B cell (primary cell): ENCODE measurements around the gene KRT33B. TPM values are rescaled to one million over a fixed set of nuclear protein-coding genes. Genes with fewer than 3 reads are reported as not detected.

Experiments used
- ATAC-seq: fragments of 200-7000 bp; cut with Tn5 transposase; one replicate; pipeline ENCODE4 v1.10.0; 2021; ENCODE audit warnings: low read depth, mild to moderate bottlenecking, moderate number of reproducible peaks, moderate library complexity
- CTCF ChIA-PET: fragments of 350-600 bp; sonication (Branson Sonifier 250); formaldehyde crosslinking; loops from one replicate; lab custom pipeline; 2021; ENCODE audit warnings: antibody characterized with exemption, inconsistent platforms; lab: Charles Lee
- POLR2A ChIA-PET: fragments of 350-600 bp; sonication (Branson Sonifier 250); formaldehyde crosslinking; loops from one replicate; lab custom pipeline; 2021; ENCODE audit warnings: antibody characterized with exemption; lab: Charles Lee
- DNase-seq: peaks from one replicate; pipeline ENCODE4 v3.0.0; 2013
- H2AFZ ChIP-seq: 2 replicates; pipeline ENCODE4 v1.6.1; 2012; ENCODE audit warnings: mild to moderate bottlenecking, low read depth, low read length; ENCODE audit not compliant: insufficient read depth, poor library complexity, severe bottlenecking
- H3K27ac ChIP-seq, 2 donors: 1 replicate in 1 of 2; 2 replicates in 1 of 2; pipeline ENCODE4 v1.5.1; 2012 to 2013; ENCODE audit warnings: low read length in 2 of 2, mild to moderate bottlenecking in 2 of 2, moderate library complexity in 1 of 2
- H3K27me3 ChIP-seq, 4 experiments: fragments of 200-600 bp in 1 of 4; sonication (generic) in 1 of 4; replicated peaks in 1 of 4; 1 replicate in 2 of 4; 2 replicates in 2 of 4; pipeline versions ENCODE4 v1.6.1 to v1.7.0; 2013 to 2016; ENCODE audit warnings: low read length in 3 of 4, mild to moderate bottlenecking in 2 of 4, mixed read lengths in 1 of 4, moderate library complexity in 1 of 4; ENCODE audit not compliant: insufficient read depth in 4 of 4, control insufficient read depth in 3 of 4; ENCODE audit errors: control extremely low read depth in 1 of 4
- H3K36me3 ChIP-seq, 2 experiments: replicated peaks in 1 of 2; 1 replicate in 1 of 2; 2 replicates in 1 of 2; pipeline versions ENCODE4 v1.6.1 to v1.7.1; 2013; ENCODE audit warnings: low read length in 1 of 2; ENCODE audit not compliant: insufficient read depth in 2 of 2, control insufficient read depth in 1 of 2; ENCODE audit errors: control extremely low read depth in 1 of 2, extremely low read depth in 1 of 2
- H3K4me1 ChIP-seq, 2 donors: fragments of 200-600 bp in 1 of 2; sonication (generic) in 1 of 2; 1 replicate in 1 of 2; 2 replicates in 1 of 2; pipeline versions ENCODE4 v1.5.1 to v1.6.1; 2013 to 2017; ENCODE audit warnings: low read length in 2 of 2; ENCODE audit not compliant: control insufficient read depth in 2 of 2, insufficient read depth in 2 of 2
- H3K4me2 ChIP-seq: replicated peaks from 2 replicates; pipeline ENCODE3; 2012; ENCODE audit warnings: mild to moderate bottlenecking, low read depth, low read length; ENCODE audit not compliant: poor library complexity, severe bottlenecking
- H3K4me3 ChIP-seq, 5 experiments: fragments of 200-600 bp in 1 of 5; sonication (generic) in 1 of 5; 1 replicate in 3 of 5; 2 replicates in 2 of 5; pipeline versions ENCODE4 v1.5.1 to v1.7.0; 2011 to 2016; ENCODE audit warnings: low read length in 4 of 5, mild to moderate bottlenecking in 4 of 5, low read depth in 2 of 5, control low read depth in 1 of 5, moderate library complexity in 1 of 5; ENCODE audit not compliant: insufficient read depth in 1 of 5; ENCODE audit errors: control extremely low read depth in 1 of 5, extremely low read depth in 1 of 5
- H3K79me2 ChIP-seq: fragments of 200-600 bp; sonication (generic); one replicate; pipeline ENCODE4 v1.6.0; 2016; ENCODE audit warnings: low read length; ENCODE audit not compliant: control insufficient read depth, insufficient read depth
- H3K9ac ChIP-seq: fragments of 200-600 bp; sonication (generic); 2 replicates; pipeline ENCODE4 v1.6.1; 2017; ENCODE audit warnings: mild to moderate bottlenecking, low read length, moderate library complexity
- H3K9me3 ChIP-seq, 3 donors: one replicate each; pipeline versions ENCODE4 v1.6.1 to v1.7.1; 2013; ENCODE audit warnings: low read length in 2 of 3; ENCODE audit not compliant: control insufficient read depth in 2 of 3, insufficient read depth in 1 of 3; ENCODE audit errors: control extremely low read depth in 1 of 3
- H4K20me1 ChIP-seq: 2 replicates; pipeline ENCODE4 v1.6.0; 2012; ENCODE audit warnings: mild to moderate bottlenecking, low read length; ENCODE audit not compliant: insufficient read depth, control insufficient read depth, poor library complexity, severe bottlenecking
- H3K27ac Mint-ChIP-seq: one replicate; pipeline ENCODE4 v1.8.0; 2021; ENCODE audit warnings: mixed read lengths
- H3K27me3 Mint-ChIP-seq: one replicate; pipeline ENCODE4 v1.8.0; 2021; ENCODE audit warnings: mixed read lengths
- H3K4me1 Mint-ChIP-seq: one replicate; pipeline ENCODE4 v1.8.0; 2021; ENCODE audit warnings: mixed read lengths
- H3K4me3 Mint-ChIP-seq: one replicate; pipeline ENCODE4 v1.8.0; 2021; ENCODE audit warnings: mixed read lengths
- H3K9me3 Mint-ChIP-seq: one replicate; pipeline ENCODE4 v1.8.0; 2022; ENCODE audit warnings: mixed read lengths; ENCODE audit not compliant: insufficient read depth
- EZH2 ChIP-seq: IDR thresholded peaks from 2 replicates; pipeline ENCODE4 v1.6.1; 2012; ENCODE audit warnings: borderline replicate concordance, low read depth, mild to moderate bottlenecking, moderate library complexity, low read length; ENCODE audit not compliant: insufficient read depth, poor library complexity, severe bottlenecking
- WGBS: methylation state at CpG from one replicate; pipeline ENCODE4 v1.1.5; 2013; ENCODE audit warnings: missing lambda C conversion rate; ENCODE audit not compliant: insufficient coverage; 5-methylcytosine and 5-hydroxymethylcytosine counted together
- intact Hi-C: fragments of 100-400 bp; cut with micrococcal nuclease; formaldehyde crosslinking; loops from one replicate; pipeline ENCODE4 v1.10.0; 2022
- polyA minus RNA-seq: library from RNA; depleted of rRNA, polyadenylated mRNA; stranded (reverse); fragments of >200 nt; gene quantifications from 2 replicates; pipeline ENCODE4 v1.2.3, GENCODE V29; 2012
- polyA plus RNA-seq: library from polyadenylated mRNA; depleted of rRNA; stranded (reverse); fragments of >200 nt; gene quantifications from 2 replicates; pipeline ENCODE4 v1.2.3, GENCODE V29; 2012
- total RNA-seq, 2 donors: library from RNA; stranded (reverse); fragments of 120-200 nt in 1 of 2; gene quantifications; 1 replicate in 1 of 2; 2 replicates in 1 of 2; pipeline versions ENCODE4 v1.2.3 to v1.2.4, GENCODE V29; 2013 to 2022
- TF ChIP-seq, protein P1 (sequence below): fragments of 200-600 bp; IDR thresholded peaks from one replicate; pipeline ENCODE4 v1.8.0; 2022; ENCODE audit warnings: antibody characterized with exemption, mild to moderate bottlenecking

The KRT33B gene
- not detected in 2 replicates for total RNA-seq
- not detected for total RNA-seq (2013)
- polyA plus RNA-seq, result not detected in 2 replicates
- not detected in 2 replicates for polyA minus RNA-seq

DNA sequence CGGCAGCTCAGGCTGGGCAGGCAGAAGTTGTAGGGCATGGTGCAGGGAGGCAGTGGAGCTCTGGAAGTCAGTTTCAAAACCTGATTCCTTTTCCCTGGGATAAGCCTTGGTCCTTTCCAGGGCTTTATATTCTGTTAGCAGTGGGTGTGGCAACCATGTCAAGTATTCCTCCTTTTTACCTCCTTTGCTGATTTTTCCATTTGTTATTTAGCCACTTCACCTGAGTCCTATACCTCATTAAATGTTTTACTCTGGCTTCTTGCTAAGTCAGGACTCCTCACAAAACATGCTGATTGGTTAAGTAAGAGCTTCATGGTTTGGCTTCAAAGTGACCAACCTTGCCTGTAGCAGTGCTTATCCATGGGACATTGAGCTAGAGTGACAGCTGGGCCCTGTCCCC is at the start of gene KRT33B:
Gene KRT33B (minus strand): TSS at position 101 of the 400 bp plus-strand sequence. CDS start 63 bp downstream, at position 38.
- no peak within 1 kb of the TSS for H3K4me3 Mint-ChIP-seq
- DNase-seq, result no peak
- Histone ChIP-seq H3K4me3 (no peak within 1 kb of the TSS), H3K9ac (no peak within 1 kb of the TSS), H3K79me2 (no peaks in the 10 kb centered on the region), H4K20me1 (no peaks in the 10 kb centered on the region), H3K9me3 (no peaks in the 10 kb centered on the region), H3K4me1 (no peaks in the 10 kb centered on the region), H3K27ac (no peak within 1 kb of the TSS), H3K4me2 (no peak within 1 kb of the TSS), H3K36me3 (no peaks in the 10 kb centered on the region), H2AFZ (no peak within 1 kb of the TSS), H3K27me3 (peaks cover 0 to 10% (median 2%) of the 10 kb centered on the region in 4 experiments)
- H3K4me1 Mint-ChIP-seq, result no peaks in the 10 kb centered on the region
- no peak for ATAC-seq
- intact Hi-C loops, result no loop called here
- no peak within 1 kb of the TSS for H3K27ac Mint-ChIP-seq
- no peaks in the 10 kb centered on the region for H3K9me3 Mint-ChIP-seq
- 100% methylated on average over 1 of the region's 1 CpG for WGBS
- peaks cover 29% of the 10 kb centered on the region for H3K27me3 Mint-ChIP-seq
- ChIA-PET POLR2A (no interaction called here), CTCF (no interaction called here)
- TF ChIP-seq EZH2, result no peak
- TF ChIP-seq, protein P1, sequence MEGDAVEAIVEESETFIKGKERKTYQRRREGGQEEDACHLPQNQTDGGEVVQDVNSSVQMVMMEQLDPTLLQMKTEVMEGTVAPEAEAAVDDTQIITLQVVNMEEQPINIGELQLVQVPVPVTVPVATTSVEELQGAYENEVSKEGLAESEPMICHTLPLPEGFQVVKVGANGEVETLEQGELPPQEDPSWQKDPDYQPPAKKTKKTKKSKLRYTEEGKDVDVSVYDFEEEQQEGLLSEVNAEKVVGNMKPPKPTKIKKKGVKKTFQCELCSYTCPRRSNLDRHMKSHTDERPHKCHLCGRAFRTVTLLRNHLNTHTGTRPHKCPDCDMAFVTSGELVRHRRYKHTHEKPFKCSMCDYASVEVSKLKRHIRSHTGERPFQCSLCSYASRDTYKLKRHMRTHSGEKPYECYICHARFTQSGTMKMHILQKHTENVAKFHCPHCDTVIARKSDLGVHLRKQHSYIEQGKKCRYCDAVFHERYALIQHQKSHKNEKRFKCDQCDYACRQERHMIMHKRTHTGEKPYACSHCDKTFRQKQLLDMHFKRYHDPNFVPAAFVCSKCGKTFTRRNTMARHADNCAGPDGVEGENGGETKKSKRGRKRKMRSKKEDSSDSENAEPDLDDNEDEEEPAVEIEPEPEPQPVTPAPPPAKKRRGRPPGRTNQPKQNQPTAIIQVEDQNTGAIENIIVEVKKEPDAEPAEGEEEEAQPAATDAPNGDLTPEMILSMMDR, result no peak

DNA sequence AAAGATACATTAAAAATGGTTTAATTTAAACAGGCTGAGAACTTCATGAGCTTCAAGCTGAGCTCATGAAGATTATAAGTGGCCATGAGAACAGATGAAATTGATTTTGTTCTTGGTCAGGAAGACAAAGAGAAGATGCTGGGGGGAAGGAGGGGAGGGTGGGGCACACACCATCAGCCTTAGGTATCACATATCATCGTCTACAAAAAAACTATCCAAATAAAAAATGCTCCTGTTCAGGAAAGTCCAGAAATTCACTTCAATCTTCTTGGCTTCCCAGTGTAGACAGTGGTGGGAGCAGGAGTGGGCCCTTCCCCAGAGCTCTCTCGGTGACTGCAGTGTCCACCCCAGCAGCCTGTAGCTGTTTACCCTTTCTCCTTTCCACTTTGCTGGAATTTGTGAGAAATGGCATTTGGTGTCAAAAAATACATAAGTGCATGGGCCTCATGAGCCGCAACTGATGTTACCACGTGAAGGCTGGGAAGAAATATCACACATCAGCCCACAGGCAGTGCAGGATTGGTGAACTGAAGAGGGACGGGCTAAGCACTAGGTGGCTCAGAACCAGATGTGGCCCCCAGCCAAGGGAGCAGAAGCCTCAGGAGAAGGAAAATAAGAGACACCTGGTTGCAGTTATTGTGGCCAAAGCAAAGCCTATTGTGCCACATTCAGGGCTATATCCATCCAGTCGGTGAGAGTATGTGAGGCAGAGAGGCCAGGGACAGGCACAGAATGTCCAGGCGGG is 48.7 kb upstream of the KRT33B start:
- Mint-ChIP-seq H3K9me3 (no peaks in the 10 kb centered on the region), H3K4me1 (no peaks in the 10 kb centered on the region), H3K4me3 (no peak overlapping the region), H3K27me3 (no peaks in the 10 kb centered on the region), H3K27ac (no peak overlapping the region)
- Histone ChIP-seq H3K36me3 (no peaks in the 10 kb centered on the region), H3K4me2 (no peak overlapping the region), H3K27me3 (peaks cover 0 to 3% (median 0%) of the 10 kb centered on the region in 4 experiments), H3K27ac (no peak overlapping the region), H3K4me3 (no peak overlapping the region), H4K20me1 (no peaks in the 10 kb centered on the region), H3K4me1 (no peaks in the 10 kb centered on the region), H3K79me2 (no peaks in the 10 kb centered on the region), H3K9ac (no peak overlapping the region), H2AFZ (no peak overlapping the region), H3K9me3 (no peaks in the 10 kb centered on the region)
- ChIA-PET POLR2A (no interaction called here), CTCF (interaction anchor here (0.9 to 1.4 kb wide), 3 partner anchors 10 to 244 kb away, joined by 3 to 6 read pairs (median 4); no protein-coding TSS in a partner anchor)
- WGBS, result 94% methylated on average over 3 of the region's 7 CpGs
- intact Hi-C loops, result no loop called here
- TF ChIP-seq, protein P1, result no peak
- TF ChIP-seq EZH2, result no peak
- no peak for ATAC-seq
- no peak for DNase-seq
